Measurements from ENCODE around the gene ARL8B.
"Not testable (repeated sequence)": the region's sequence is repeated elsewhere in the genome, so short reads cannot be mapped to it uniquely, and the experiment has no call there.

ARL8B gene

DNA sequence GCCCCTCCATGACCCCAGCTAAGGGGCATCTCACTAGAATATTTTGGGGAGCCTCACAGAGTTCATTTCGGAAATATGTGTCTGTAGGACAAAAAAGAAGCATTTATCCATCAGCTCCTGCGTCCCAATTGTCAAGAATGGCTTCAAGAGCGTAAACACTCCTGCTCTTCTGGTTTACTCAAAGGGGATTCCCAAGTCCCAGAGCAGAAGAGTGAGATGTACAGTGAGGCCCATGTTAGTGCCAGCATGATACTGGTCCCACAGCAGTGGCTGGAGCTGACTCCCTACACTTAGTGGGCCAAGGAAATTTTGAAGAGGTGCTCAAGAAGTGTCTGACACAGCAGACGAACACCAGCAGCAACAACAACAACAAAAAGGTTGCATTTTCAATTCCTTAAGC is 34.9 kb upstream of the ARL8B start:
- H3K36me3 ChIP-seq (ENCODE audit: control insufficient read depth in 1 of 2, insufficient read depth in 2 of 2, low read length in 2 of 2) = no peaks in the 10 kb centered on the region
- H3K27me3 ChIP-seq (ENCODE audit: control insufficient read depth in 1 of 2, insufficient read depth in 2 of 2, low read length in 2 of 2) = no peaks in the 10 kb centered on the region
- H3K9me3 ChIP-seq (ENCODE audit: control insufficient read depth in 1 of 2, low read length in 2 of 2) = no peaks in the 10 kb centered on the region
- H3K4me1 ChIP-seq (ENCODE audit: control insufficient read depth in 1 of 2, insufficient read depth in 2 of 2, low read length in 2 of 2) = no peaks in the 10 kb centered on the region
- no peak overlapping the region for H3K4me3 ChIP-seq (ENCODE audit: low read depth in 1 of 2, low read length in 2 of 2)
- no peak overlapping the region for H3K9ac ChIP-seq (ENCODE audit: low read depth in 1 of 2, low read length in 2 of 2)
- no peak overlapping the region for H3K27ac ChIP-seq (ENCODE audit: low read depth, low read length)

DNA sequence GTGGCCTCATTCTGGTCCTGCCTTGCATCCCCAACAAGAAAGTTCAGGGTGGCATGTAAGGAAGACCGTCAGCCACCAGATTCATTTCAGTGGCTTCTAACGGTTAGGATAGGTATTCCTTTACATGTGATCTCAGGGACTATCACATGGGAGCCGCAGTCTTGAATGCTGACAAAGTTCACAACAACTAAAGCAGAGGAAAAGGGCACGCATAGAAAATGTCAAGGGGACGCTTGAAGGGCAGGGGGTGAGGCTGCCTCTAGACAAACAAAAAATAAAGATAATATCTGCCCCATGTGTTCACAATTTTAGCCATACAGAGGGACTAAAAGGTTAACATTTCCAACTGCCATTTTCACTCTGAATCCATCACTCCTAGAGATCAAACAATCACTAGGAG is 31.9 kb upstream of the ARL8B start:
- Histone ChIP-seq H3K9ac (ENCODE audit: low read depth in 1 of 2, low read length in 2 of 2) (no peak overlapping the region), H3K4me1 (ENCODE audit: control insufficient read depth in 1 of 2, insufficient read depth in 2 of 2, low read length in 2 of 2) (no peaks in the 10 kb centered on the region), H3K9me3 (ENCODE audit: control insufficient read depth in 1 of 2, low read length in 2 of 2) (no peaks in the 10 kb centered on the region), H3K36me3 (ENCODE audit: control insufficient read depth in 1 of 2, insufficient read depth in 2 of 2, low read length in 2 of 2) (no peaks in the 10 kb centered on the region), H3K27ac (ENCODE audit: low read depth, low read length) (no peak overlapping the region), H3K4me3 (ENCODE audit: low read depth in 1 of 2, low read length in 2 of 2) (no peak overlapping the region), H3K27me3 (ENCODE audit: control insufficient read depth in 1 of 2, insufficient read depth in 2 of 2, low read length in 2 of 2) (no peaks in the 10 kb centered on the region)

DNA sequence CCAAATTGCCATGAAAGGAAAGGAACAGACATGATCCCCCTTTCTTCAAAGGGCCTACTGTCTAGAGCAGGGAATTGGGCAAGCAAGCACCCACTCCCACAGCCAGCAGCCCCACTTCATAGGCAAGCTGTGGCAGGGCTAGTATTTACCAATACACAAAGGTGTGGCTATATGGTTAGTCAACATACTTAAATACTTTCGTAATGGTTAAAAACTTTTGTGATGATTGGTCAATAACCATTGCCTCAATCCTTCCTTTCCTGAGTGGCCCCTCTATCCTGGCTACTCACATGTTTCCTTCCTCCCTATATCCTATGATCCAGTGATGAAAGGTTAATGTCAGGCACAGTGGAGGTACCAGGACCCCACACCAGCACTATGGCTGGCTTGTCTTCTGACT is 30.1 kb upstream of the ARL8B start:
- Histone ChIP-seq H3K9ac (ENCODE audit: low read depth in 1 of 2, low read length in 2 of 2) (no peak overlapping the region), H3K27me3 (ENCODE audit: control insufficient read depth in 1 of 2, insufficient read depth in 2 of 2, low read length in 2 of 2) (no peaks in the 10 kb centered on the region), H3K4me3 (ENCODE audit: low read depth in 1 of 2, low read length in 2 of 2) (no peak overlapping the region), H3K4me1 (ENCODE audit: control insufficient read depth in 1 of 2, insufficient read depth in 2 of 2, low read length in 2 of 2) (no peaks in the 10 kb centered on the region), H3K27ac (ENCODE audit: low read depth, low read length) (no peak overlapping the region), H3K9me3 (ENCODE audit: control insufficient read depth in 1 of 2, low read length in 2 of 2) (no peaks in the 10 kb centered on the region), H3K36me3 (ENCODE audit: control insufficient read depth in 1 of 2, insufficient read depth in 2 of 2, low read length in 2 of 2) (no peaks in the 10 kb centered on the region)

DNA sequence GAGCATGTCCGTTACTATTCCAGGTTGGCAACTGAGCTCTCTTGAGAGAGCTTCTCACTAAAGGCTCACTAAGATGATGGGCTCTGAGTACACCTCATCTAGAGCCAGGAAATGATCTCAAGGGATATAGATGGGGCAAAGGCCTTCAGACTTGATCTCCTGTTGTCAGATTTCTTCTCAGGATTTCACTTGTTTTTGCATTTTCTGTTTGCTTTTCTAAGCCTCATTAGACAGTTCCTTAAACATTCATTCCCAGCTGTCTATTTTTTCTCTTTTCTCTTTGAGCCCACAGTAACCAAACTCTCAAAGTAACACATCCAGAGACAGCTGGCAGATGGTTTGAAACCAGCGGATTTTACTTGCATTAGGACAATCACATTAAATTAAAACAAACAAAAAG is 28.4 kb upstream of the ARL8B start:
- no peak overlapping the region for H3K9ac ChIP-seq (ENCODE audit: low read depth in 1 of 2, low read length in 2 of 2)
- no peaks in the 10 kb centered on the region for H3K36me3 ChIP-seq (ENCODE audit: control insufficient read depth in 1 of 2, insufficient read depth in 2 of 2, low read length in 2 of 2)
- no peaks in the 10 kb centered on the region for H3K4me1 ChIP-seq (ENCODE audit: control insufficient read depth in 1 of 2, insufficient read depth in 2 of 2, low read length in 2 of 2)
- no peak overlapping the region for H3K27ac ChIP-seq (ENCODE audit: low read depth, low read length)
- H3K27me3 ChIP-seq (ENCODE audit: control insufficient read depth in 1 of 2, insufficient read depth in 2 of 2, low read length in 2 of 2) = no peaks in the 10 kb centered on the region
- no peak overlapping the region for H3K4me3 ChIP-seq (ENCODE audit: low read depth in 1 of 2, low read length in 2 of 2)
- no peaks in the 10 kb centered on the region for H3K9me3 ChIP-seq (ENCODE audit: control insufficient read depth in 1 of 2, low read length in 2 of 2)

DNA sequence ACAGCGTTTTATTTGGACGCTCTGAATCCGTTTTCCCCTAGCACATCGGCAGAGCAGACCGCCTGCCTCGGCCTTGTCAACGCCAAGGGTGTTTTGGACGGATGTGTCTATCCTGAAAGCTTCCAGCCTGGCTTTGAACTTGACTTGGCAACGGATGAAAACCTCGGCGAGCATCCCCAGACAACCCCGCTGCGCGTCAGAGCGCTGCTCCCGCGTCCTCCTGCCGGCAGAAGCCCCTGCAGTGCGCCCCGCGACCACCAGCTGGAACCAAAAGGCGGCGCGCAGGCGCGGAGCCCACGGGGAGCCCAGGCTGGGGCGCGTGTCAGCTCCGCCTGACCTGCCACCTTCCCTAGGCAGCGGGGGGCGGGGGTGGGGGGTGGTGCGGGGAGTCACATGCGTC is 26.2 kb upstream of the ARL8B start:
- no peaks in the 10 kb centered on the region for H3K9me3 ChIP-seq (ENCODE audit: control insufficient read depth in 1 of 2, low read length in 2 of 2)
- no peak overlapping the region for H3K4me3 ChIP-seq (ENCODE audit: low read depth in 1 of 2, low read length in 2 of 2)
- no peaks in the 10 kb centered on the region for H3K36me3 ChIP-seq (ENCODE audit: control insufficient read depth in 1 of 2, insufficient read depth in 2 of 2, low read length in 2 of 2)
- H3K9ac ChIP-seq (ENCODE audit: low read depth in 1 of 2, low read length in 2 of 2) = no peak overlapping the region
- H3K4me1 ChIP-seq (ENCODE audit: control insufficient read depth in 1 of 2, insufficient read depth in 2 of 2, low read length in 2 of 2) = no peaks in the 10 kb centered on the region
- no peaks in the 10 kb centered on the region for H3K27me3 ChIP-seq (ENCODE audit: control insufficient read depth in 1 of 2, insufficient read depth in 2 of 2, low read length in 2 of 2)
- no peak overlapping the region for H3K27ac ChIP-seq (ENCODE audit: low read depth, low read length)

DNA sequence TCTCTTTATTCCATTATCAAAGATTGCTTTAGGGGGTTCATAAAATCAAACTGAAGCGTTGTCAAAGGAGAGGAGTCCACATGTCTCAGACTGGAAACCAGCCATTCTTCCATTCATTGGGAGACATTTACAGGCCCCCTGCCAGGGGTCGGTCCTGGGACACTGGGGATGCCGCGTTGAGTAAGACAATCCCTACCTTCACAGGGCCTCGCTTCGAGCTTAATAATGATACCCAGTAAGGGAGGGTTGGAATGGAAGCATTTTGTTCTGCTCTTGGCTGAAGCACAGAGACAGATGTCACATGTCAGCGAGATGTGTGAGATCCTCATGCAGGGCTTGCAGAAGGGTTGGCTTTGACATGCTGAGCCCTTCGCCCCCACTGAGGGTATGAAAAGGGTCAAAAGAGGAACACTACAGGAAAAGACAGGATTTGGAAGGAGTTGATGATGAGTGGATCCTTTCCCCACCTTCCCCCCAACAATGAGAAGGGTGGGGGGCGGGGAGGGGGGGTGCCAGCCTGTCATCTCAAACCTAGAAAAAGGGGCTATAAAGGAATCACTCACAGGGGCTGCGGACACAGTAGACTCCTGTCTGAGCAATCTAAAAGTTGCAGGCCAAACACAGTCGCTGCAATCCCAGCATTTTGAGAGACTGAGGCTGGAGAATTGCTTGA is 25.6 kb upstream of the ARL8B start:
- no peaks in the 10 kb centered on the region for H3K27me3 ChIP-seq (ENCODE audit: control insufficient read depth in 1 of 2, insufficient read depth in 2 of 2, low read length in 2 of 2)
- H3K27ac ChIP-seq (ENCODE audit: low read depth, low read length) = no peak overlapping the region
- no peaks in the 10 kb centered on the region for H3K4me1 ChIP-seq (ENCODE audit: control insufficient read depth in 1 of 2, insufficient read depth in 2 of 2, low read length in 2 of 2)
- no peak overlapping the region for H3K4me3 ChIP-seq (ENCODE audit: low read depth in 1 of 2, low read length in 2 of 2)
- no peaks in the 10 kb centered on the region for H3K9me3 ChIP-seq (ENCODE audit: control insufficient read depth in 1 of 2, low read length in 2 of 2)
- H3K9ac ChIP-seq (ENCODE audit: low read depth in 1 of 2, low read length in 2 of 2) = no peak overlapping the region
- H3K36me3 ChIP-seq (ENCODE audit: control insufficient read depth in 1 of 2, insufficient read depth in 2 of 2, low read length in 2 of 2) = no peaks in the 10 kb centered on the region

DNA sequence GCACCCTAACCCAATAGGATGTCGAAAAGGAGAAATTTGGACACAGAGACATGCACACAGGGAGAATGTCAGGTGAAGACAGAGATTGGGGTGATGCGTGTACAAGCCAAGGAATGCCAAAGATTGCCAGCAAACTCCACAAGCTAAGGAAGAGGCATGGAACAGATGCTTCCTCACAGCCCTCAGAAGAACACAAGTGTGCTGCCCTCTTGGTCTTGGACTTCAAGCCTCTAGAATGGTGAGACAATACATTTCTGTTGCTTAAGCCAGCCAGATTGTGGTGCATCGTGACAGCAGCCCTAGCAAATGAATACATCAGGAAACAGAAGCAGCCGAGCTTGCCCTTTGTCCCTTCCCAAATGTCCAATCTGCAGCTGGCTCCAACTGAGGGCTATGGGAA is 23.7 kb upstream of the ARL8B start:
- no peaks in the 10 kb centered on the region for H3K9me3 ChIP-seq (ENCODE audit: control insufficient read depth in 1 of 2, low read length in 2 of 2)
- no peaks in the 10 kb centered on the region for H3K4me1 ChIP-seq (ENCODE audit: control insufficient read depth in 1 of 2, insufficient read depth in 2 of 2, low read length in 2 of 2)
- H3K27me3 ChIP-seq (ENCODE audit: control insufficient read depth in 1 of 2, insufficient read depth in 2 of 2, low read length in 2 of 2) = no peaks in the 10 kb centered on the region
- no peak overlapping the region for H3K4me3 ChIP-seq (ENCODE audit: low read depth in 1 of 2, low read length in 2 of 2)
- no peak overlapping the region for H3K27ac ChIP-seq (ENCODE audit: low read depth, low read length)
- H3K36me3 ChIP-seq (ENCODE audit: control insufficient read depth in 1 of 2, insufficient read depth in 2 of 2, low read length in 2 of 2) = no peaks in the 10 kb centered on the region
- no peak overlapping the region for H3K9ac ChIP-seq (ENCODE audit: low read depth in 1 of 2, low read length in 2 of 2)

DNA sequence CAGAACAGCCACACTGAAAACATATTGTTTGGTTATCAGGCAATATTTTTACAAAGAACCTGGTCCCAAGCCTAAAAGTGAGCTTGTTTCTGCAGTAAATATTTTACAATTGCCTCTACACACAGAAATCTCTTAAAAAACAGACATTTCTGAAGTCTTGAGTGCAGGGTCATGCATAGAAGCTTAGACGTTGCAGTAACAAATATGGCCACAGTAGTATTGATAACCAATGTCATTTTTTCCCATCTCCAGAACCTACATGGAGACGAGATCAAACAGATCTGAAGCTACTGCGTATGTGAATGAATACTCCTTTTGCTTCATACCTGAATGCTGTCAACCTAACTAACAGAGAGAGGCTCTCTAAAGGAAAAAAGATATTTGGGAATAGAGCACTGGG is 19.6 kb upstream of the ARL8B start:
- Histone ChIP-seq H3K9ac (ENCODE audit: low read depth in 1 of 2, low read length in 2 of 2) (no peak overlapping the region), H3K4me1 (ENCODE audit: control insufficient read depth in 1 of 2, insufficient read depth in 2 of 2, low read length in 2 of 2) (no peaks in the 10 kb centered on the region), H3K36me3 (ENCODE audit: control insufficient read depth in 1 of 2, insufficient read depth in 2 of 2, low read length in 2 of 2) (no peaks in the 10 kb centered on the region), H3K4me3 (ENCODE audit: low read depth in 1 of 2, low read length in 2 of 2) (no peak overlapping the region), H3K9me3 (ENCODE audit: control insufficient read depth in 1 of 2, low read length in 2 of 2) (no peaks in the 10 kb centered on the region), H3K27ac (ENCODE audit: low read depth, low read length) (no peak overlapping the region), H3K27me3 (ENCODE audit: control insufficient read depth in 1 of 2, insufficient read depth in 2 of 2, low read length in 2 of 2) (no peaks in the 10 kb centered on the region)

DNA sequence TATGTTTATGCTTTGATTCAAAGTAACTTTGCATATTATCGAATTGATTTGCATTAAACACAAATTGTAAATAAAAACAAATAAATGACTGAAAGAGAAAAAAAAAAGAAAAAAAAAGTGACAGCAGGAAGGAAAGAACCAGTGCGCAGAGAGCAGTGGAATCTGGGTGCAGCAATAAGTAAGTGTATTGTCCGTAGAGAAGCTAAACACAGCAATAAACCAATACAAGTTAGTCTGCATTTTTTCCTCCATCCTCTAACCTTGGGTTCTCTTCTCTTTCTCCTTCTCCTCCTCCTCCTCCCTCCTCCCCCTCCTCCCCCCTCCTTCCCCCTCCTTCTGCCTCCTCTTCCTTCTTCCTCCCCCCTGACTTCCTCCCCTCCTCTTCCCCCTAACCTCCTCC is 18.3 kb upstream of the ARL8B start:
- Histone ChIP-seq H3K4me1 (ENCODE audit: control insufficient read depth in 1 of 2, insufficient read depth in 2 of 2, low read length in 2 of 2) (no peaks in the 10 kb centered on the region), H3K4me3 (ENCODE audit: low read depth in 1 of 2, low read length in 2 of 2) (no peak overlapping the region), H3K36me3 (ENCODE audit: control insufficient read depth in 1 of 2, insufficient read depth in 2 of 2, low read length in 2 of 2) (no peaks in the 10 kb centered on the region), H3K27ac (ENCODE audit: low read depth, low read length) (no peak overlapping the region), H3K9me3 (ENCODE audit: control insufficient read depth in 1 of 2, low read length in 2 of 2) (no peaks in the 10 kb centered on the region), H3K27me3 (ENCODE audit: control insufficient read depth in 1 of 2, insufficient read depth in 2 of 2, low read length in 2 of 2) (no peaks in the 10 kb centered on the region), H3K9ac (ENCODE audit: low read depth in 1 of 2, low read length in 2 of 2) (no peak overlapping the region)

DNA sequence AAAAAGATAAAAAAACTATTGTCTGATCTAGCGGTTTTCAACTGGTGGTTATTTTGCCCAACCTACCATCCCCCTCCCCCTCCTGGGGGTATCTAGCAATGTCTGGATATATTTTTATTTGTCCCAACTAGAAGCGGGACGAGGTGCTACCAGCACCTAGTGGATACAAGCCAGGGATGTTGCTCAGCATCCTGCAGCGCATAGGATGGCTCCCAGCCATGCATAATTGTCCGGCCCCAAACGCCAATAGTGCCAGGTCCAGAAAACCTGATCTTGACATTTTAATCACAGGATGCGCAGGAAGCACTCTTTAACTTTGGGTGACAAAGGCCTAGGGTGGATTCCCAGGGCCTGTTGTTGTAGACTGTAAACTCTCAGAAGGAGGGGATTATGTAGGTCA is 17.0 kb upstream of the ARL8B start:
- no peak overlapping the region for H3K9ac ChIP-seq (ENCODE audit: low read depth in 1 of 2, low read length in 2 of 2)
- H3K36me3 ChIP-seq (ENCODE audit: control insufficient read depth in 1 of 2, insufficient read depth in 2 of 2, low read length in 2 of 2) = no peaks in the 10 kb centered on the region
- no peak overlapping the region for H3K27ac ChIP-seq (ENCODE audit: low read depth, low read length)

DNA sequence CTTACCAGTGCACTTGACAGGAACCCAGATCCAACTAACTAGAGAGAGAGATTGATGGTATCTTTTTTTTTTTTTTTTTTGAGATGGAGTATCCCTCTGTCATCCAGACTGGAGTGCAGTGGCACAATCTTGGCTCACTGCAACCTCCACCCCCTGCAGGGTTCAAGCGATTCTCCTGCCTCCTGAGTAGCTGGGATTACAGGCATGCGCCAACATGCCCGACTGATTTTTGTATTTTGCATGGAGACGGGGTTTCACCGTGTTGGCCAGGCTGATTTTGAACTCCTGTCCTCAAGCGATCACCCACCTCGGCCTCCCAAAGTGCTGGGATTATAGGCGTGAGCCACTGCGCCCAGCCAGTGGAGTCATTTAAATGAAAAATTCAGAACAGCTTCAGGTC is 15.7 kb upstream of the ARL8B start:
- H3K4me1 ChIP-seq (ENCODE audit: control insufficient read depth in 1 of 2, insufficient read depth in 2 of 2, low read length in 2 of 2); H3K36me3 ChIP-seq (ENCODE audit: control insufficient read depth in 1 of 2, insufficient read depth in 2 of 2, low read length in 2 of 2); H3K4me3 ChIP-seq (ENCODE audit: low read depth in 1 of 2, low read length in 2 of 2); H3K27ac ChIP-seq (ENCODE audit: low read depth, low read length); H3K9ac ChIP-seq (ENCODE audit: low read depth in 1 of 2, low read length in 2 of 2); H3K27me3 ChIP-seq (ENCODE audit: control insufficient read depth in 1 of 2, insufficient read depth in 2 of 2, low read length in 2 of 2); H3K9me3 ChIP-seq (ENCODE audit: control insufficient read depth in 1 of 2, low read length in 2 of 2): not testable (repeated sequence)

More for the DNA sequence above, 17.0 kb upstream of the ARL8B start:
- Histone ChIP-seq H3K27me3 (ENCODE audit: control insufficient read depth in 1 of 2, insufficient read depth in 2 of 2, low read length in 2 of 2) (no peaks in the 10 kb centered on the region), H3K4me3 (ENCODE audit: low read depth in 1 of 2, low read length in 2 of 2) (no peak overlapping the region), H3K4me1 (ENCODE audit: control insufficient read depth in 1 of 2, insufficient read depth in 2 of 2, low read length in 2 of 2) (no peaks in the 10 kb centered on the region), H3K9me3 (ENCODE audit: control insufficient read depth in 1 of 2, low read length in 2 of 2) (no peaks in the 10 kb centered on the region)
